Mesenteric fat pad (tissue), 1 donor: ENCODE measurements around the gene CHI3L1. TPM values are rescaled to one million over a fixed set of nuclear protein-coding genes. Genes with fewer than 3 reads are reported as not detected.

Experiments
- DNase-seq: peaks from one replicate; pipeline ENCODE4 v3.0.0-alpha.2; 2020; ENCODE audit warnings: low spot score
- total RNA-seq: library from RNA; stranded (reverse); fragmentation: NEBNext Ultra II Directional; extraction: Animal tissue kit (Norgen Biotek cat#: 25700); gene quantifications from one replicate; pipeline ENCODE4 v1.2.1, GENCODE V29; 2021
- donor health status: DM: yes; HTN: yes; CAD: no.

The CHI3L1 gene
- total RNA-seq, 1 donor from 2014 or later, result 346 TPM

DNA sequence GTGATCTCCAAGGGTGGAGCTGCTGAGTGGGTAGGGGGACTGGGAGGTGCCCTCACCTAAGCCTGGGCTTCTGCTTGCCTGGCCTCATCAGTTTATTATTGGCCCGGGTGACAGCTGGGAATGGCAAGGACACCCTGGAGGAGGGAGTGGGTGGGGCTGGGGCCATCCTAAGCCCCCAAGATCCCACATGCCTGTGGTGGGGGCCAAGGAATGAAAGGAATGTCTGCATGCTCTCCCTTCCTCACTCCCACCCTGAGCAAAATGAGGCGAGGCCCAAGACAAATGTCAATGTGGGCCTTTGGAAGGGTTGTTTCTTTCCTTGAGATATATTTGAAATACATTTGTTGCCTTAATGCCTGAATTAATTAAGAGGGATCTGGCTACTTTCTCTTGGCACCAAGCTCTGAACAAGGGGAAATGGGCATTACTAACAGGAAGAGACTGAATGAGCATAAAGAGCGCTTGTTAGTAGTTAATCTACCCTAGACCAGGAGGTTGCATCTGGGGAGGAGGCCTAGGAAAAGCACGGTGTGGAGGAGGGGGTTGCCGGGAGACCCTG is 19.7 kb upstream of the CHI3L1 start:
- no peak for DNase-seq

DNA sequence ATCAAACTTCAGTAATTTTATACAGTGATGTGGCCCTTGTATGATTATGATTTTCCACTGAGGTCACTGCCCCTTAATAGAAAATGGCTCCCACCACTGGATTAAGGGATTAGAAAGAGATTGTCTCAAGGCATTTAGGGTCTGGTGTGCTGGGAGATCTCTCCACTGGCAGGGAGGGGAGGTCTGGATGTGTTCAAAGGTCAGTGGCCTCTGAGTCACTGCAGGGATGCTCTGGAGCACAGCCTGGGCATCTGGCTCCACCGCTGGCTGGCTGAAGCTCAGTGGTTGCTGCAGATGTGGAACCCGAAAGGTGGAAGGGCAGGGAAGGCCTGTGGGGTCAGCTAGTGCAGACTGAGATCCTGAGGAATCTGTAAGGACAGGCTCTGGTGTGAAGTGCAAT is 18.3 kb upstream of the CHI3L1 start:
- DNase-seq, result peak; percentile 72

DNA sequence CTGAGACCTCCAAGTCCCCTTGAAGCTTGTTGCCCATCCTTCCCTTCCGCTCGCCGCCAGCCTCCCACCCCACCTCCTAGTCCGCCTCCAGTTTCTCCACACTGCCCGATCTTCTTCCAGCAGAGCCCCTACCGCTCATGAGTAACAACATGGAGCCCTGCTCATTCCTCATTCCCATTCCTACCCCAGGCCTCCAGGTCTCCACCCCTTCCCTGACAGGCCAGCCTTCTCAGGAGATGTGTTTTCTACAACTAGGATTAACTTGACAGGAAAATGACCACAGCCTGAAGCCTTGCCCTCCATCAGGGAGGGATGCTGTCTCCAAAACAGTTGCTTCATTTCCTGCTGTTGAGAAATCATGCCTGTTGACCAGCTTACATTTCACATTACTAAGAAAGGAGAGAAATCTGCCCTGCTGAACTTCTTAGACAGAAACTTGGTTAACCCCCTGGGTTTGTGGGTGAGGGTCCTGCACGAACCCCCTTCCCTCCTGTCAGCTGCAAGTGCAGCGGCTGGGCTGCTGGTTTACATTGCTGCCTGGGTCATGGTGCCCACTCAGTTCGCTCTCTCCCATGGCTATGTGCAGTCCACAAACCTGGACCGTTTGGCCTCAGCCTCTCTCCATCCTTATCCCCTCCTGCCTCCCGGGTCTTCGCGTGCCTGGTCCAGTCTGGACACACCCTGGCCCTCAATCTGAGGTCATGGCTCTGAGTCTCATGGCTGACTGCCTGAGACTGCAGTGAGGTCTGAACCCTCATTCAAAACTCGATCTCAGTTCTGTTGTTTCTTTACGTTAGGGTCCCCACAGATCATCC is 16.1 kb upstream of the CHI3L1 start:
- peak; percentile 84 for DNase-seq

DNA sequence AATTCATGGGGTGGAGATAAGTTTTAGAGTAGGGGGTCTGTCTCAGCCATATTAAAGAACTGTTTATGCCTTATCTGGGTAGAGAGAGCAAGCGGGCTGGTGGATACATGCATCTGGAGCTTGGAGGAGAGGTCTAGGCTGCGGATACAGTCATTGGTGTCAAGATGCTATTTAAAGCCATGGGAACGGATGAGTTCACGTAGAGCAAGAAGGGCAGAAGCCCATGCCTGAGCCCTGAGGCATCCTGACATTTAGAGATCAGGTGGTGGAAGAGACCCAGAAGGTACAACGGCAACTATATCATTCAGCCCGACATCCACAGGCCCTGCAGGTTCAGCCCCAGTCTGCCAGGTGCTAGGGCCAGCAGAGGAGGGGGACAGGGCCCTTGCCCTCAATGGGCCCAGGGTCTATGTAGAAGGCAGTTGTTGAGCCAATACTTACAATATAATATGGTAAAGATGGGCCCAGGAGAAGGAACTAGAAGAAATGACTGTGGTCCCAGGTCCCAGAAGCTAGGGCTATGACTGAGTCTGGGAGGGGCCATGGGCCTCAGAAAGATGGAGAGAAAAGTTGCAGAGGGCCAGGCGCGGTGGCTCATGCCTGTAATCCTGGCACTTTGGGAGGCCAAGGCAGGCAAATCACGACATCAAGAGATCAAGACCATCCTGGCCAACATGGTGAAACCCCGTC is 15.2 kb upstream of the CHI3L1 start:
- DNase-seq, result no peak

DNA sequence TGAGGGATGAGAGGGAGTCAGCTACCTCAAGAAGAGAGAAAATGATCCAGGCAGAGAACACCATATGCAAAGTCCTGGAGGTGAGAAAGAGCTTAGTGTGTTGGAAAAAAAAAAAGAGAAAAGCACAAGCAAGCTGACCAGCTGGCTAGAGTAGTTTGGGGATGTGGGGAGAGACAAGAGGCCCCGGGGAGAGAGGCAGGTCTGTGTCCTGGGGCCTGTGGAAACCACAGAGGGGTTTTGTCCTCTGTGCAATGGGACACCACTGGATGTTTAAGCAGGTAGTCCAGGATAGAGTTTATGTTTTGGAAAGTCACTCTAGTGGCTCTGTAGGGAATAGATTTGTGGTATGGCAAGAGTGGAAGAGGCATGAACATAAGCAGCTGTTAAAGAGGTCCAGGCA is 14.4 kb upstream of the CHI3L1 start:
- DNase-seq, result no peak

DNA sequence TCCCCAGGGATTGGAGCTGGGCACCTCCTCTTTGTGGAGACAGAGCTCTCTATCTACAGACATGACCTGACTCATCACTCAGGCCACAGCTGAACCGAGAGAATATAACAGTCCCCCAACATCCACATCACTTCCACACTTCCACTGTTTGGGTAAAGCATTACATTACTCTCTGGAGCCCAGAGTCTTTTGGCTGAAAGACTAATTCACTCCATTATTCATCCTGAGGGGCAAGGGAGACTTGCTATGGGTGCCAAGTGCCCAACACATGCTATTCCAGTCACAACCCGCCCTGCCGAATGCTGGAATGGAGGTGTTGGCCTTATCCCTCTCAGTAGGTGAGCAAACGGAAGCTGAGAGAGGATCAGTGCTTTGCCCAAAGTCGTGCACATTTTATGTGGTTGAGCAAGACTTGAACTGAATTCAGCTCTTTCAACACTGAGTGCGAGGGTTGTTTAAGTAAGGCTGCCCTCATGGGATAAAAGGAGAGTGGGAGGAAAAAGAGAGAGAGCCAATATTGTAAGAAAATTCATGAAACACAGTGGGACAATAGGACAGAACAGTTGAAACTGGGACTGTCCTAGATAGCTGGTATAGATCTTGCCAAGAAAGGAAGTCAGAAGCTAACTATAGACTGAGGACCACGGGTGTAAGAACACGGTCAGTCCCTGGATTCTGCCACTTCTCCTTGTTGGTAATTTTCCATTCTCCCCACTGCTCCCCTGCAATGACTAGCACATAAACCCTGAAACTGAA is 13.5 kb upstream of the CHI3L1 start:
- DNase-seq, result peak; percentile 62

DNA sequence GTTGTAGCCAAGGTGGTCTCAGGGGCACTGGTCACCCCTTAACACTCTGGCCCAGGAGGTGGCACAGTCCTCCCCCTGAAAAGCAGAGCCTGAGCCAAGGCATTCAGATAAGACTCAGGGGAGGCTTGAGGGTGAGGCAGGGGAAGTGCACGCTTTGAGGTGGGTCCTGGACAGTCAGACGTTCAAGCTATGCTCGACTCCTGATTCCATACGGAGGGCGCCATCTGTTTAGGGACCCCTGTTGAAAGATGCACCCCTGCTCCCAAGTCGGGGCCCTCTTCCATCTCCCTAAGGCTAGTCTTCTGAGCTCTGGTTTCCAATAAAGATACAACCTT is 12.9 kb upstream of the CHI3L1 start:
- no peak for DNase-seq

DNA sequence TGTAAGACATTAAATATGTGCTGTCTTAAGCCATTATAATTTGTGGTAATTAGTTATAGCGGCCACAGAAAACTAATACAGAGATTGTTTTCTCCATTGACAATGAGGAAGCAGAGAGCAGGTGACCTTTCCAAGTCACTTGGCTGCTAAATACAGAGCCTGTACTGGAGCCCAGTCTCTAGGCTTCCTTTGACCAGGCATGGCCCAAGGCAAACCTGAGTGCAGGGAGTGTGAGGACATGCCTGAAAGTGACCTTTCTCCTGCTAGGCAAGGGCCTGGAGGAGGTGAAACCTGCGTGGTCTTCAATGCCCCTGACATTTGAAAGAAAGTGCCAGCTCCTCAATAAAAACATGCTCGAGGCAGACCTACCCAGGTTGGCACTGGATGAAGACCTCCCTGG is 12.5 kb upstream of the CHI3L1 start:
- DNase-seq, result no peak

DNA sequence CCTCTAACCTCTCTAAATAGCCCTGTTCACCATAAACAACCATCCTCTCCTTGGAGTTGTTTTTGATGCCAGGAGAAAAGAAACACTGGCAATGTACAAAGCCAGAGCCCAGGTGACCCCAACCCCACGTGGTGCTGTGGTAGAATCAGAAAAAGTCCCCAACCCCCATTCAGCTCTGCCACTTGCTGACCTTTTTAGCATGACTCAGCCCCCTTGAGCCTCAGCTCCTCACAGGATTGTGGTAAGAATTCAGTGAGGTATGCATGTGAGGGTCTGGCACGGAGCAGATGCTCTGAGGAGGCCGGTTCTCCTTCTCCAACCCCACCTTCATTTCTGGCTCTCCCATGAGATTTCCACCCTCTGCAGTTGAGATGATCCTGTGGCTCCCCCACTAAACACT is 11.1 kb upstream of the CHI3L1 start:
- no peak for DNase-seq

DNA sequence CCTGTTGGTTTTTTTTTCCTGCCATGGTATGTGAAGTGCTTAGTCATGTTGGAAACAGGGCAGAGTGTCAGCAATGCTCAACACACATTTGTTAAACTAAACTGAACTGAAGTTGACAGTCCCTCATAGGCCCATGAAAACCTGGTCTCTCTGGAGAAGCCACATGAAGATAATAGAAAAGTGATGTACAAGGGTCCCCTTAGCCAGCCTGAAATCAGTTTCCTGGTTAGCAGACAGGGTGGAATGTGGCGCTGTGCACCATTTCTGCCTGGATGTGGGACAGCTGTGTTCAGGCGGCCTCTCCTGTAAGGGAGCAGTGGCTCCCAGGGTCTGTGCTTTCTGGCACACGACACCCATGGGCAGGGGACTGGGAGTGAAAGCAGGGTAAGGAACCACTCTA is 9.9 kb upstream of the CHI3L1 start:
- DNase-seq, result no peak

DNA sequence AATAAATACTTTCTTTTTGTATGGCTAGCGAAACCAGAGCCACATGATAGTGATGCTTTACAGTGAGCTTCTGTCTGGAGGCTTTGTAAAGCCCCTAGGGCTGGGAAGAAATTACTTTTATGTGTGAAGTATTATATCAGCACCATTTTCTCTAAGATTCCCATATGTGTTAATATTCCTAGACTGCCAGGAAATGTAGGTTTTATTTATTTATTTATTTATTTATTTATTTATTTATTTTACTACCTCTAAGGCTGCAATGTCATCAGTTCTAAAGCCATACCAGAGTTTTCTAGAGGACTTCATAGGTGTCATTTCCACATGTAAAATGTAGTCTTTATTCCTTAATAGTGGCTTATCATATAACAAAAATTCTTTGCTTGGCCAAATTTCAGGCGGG is 4.4 kb upstream of the CHI3L1 start:
- no peak for DNase-seq

DNA sequence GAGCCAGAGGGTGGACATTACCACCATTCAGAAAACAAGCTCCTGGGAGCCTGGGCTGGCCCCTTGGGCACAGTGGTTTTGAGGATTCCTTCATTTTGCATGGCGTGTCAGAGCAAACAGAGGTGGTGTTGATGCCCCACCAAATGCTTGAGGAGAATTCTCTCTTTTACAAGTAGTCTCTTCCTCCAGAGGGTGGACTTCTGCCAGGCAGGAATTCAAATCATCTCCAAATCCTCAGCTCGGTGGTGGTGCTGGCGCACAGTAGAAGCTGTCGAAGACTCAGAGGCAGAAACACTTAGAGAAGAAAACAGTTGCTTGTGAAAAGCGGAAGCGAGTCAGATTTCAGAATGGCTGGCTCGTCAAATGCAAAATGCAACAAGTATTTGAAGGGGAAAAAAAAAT is 3.4 kb upstream of the CHI3L1 start:
- no peak for DNase-seq

DNA sequence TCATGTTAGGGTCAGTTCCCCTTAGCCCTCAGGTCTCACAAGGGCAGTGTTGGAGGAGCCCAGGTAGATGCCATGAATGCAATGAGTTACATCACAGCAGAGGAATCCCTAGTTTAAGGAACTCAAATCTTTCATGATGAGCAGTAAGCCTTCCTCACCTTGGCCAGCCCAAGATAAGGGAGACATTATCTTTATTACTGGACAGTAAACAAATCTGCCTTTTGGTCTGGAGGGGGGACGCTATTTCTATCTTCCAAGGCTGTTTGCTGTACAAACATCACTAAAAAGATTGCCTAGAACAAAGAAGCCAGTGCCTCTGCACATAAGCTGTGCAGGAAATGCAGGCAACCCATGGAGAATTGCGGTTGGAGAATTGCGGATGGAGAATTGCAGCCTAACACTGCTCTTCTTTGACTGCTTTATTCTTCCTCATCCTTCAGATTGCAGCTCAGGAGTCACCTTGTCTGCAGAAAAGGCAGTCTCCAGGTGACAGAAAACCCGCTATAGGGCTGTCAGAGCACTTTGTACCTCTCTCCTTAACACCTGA is 2.3 kb upstream of the CHI3L1 start:
- no peak for DNase-seq

DNA sequence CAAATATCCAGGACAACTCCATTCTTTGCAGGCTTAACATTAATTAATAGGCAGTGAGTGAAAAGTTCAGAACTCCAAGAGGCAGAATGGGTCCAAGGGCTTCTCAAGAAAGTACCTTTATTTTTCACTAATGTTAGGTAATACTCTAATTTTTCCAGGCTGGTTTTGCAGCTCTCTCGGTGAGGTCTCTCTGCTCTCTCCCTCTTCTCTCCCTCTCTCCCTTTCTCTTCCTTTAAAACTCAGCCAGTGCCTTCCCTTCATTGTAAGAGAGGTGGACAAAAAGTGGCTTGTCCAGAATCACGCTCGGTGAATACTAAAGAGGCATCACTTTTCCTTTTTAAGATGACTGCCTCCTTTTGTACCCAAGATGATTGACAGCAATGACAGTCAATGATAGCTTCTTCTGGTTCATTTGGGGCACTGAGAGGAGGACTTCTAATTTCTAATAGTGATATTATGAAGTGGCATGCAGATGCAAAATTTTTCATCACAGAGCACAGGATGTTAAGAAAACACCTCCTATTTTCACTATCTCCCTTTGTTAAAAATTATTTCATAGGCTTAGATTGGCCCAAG is 1.3 kb upstream of the CHI3L1 start:
- DNase-seq, result no peak

DNA sequence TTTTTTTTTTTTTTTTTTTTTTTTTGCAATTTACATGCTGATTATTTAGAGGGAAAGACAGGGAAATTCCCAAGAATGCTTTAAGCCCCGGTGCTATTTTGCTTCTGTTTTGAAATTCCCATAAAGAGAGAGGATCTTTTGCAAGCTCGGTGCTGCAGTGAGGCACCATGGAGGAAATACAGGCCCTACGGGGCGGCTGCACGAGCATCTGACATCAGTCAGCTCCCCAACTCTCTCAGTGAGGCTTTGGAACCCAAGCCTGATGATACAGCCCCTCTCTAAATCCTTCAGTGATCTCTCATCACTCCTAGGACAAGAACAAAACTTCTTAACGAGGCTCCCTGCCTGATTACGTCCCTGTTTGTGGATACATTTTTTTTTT is 791 bp upstream of the CHI3L1 start:
- DNase-seq, result no peak

DNA sequence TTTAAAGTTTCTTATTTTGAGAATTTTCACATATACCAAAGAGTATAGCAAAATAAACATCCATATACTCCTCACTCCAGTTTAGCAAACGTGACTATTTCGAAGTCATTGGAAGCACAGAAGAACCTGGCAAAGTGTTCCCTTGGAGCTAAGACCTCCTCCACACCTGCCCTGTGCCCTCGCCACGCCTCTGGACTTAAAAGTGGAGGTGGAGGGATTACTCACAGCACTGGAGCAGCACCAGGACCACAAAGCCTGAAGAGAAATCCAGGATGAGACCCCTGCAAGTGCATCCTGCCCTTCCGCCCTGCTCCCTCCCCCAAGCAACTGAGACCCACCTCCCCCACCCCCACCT is 436 bp downstream of the CHI3L1 start:
- no peak for DNase-seq

DNA sequence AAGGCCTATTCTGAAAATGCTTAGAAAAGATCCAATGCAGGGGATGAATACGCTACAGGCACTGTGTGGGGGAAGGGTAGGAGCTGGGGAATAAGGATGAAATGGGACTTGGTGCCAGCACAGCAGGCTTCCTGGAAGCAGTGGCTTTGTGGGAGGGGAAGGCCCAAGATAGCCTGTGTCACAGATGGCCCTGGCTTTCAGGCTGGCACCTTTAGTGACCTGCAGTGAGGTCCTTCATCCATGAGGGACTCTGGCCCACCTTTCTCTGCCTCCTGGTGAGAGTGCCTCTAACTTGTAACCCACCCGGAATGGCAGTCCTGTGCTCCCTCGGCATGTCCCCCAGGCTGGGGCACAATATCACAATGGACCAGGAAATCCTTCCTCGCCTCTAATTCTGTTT is 919 bp downstream of the CHI3L1 start:
- DNase-seq, result peak; percentile 69

DNA sequence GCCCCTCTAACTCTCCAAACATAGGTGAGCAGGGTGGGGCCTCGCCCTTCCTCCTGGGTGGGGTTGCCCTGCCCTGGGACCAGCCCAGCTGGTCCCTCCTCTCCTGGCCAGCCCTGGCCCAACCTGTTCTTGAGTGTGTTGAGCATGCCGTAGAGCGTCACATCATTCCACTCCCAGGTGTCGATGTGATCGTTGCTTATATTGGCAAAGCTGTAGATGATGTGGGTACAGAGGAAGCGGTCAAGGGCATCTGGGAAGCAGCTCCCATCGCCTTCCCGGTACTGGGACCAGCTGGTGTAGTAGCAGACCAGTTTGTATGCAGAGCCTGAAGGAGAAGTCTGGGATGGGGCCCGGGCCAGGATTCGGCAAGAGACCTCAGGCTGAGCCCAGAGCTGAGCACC is 1.4 kb downstream of the CHI3L1 start:
- peak; percentile 81 for DNase-seq

DNA sequence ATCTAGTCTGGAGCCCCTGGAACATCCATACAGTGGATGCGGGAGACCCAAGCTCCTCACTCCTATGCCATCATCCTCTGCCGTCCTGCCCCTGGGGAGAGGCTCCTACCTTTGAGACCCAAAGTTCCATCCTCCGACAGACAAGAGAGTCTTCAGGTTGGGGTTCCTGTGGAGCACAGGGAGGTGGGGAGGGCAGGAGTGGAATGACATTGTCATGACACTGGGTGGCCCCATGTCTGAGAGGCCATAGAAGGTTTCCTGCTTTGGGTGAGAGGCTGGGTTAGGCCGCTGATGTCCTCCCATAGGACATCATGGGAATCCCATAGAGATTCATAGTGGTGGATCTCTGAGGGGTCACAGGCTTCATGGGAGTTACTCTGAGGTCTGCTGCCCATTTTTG is 2.0 kb downstream of the CHI3L1 start:
- no peak for DNase-seq

DNA sequence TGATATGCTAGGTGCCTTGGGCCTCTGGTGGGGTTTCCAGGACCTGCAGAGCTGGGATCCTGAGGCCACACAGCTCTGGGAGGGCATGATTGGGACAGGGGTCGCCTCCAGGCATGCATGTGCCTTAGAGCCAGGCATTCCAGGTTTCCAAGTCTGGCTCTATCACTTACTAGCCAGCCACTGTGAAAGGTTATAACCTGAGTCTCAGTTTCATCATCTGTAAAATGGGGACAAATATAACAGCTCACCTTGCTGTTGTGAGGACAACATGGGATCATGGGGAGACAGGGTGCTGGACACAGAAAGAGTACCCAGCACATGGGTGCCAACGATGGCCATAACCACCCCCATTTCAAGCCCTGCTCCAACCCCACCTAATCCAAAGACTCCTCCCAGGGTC is 2.7 kb downstream of the CHI3L1 start:
- no peak for DNase-seq

DNA sequence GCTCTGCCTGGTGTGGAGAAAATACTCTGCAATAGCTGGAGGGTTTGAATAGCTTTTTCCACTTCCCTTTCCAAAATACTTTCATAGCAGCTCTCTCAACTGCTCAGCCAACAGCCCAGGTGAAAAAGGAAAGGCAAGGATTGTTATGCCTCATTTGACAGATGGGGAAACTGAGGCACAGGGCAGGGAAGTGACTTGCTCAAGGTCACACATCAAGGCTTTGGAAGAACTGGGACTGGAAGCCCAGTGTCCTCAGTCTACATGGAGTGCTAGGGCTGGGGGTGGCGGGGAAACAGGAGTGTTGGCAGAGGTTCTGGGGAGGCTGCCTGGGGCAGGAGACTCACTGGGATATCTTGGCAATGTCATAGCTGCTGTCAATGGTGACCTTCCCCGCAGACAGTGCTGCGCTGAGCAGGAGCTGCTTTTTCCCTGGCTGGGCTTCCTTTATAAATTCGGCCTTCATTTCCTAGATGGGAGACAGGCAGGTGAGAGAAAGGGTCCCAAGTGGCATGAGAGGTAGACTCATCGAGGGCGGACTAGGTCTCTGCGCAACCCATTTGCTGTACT is 4.0 kb downstream of the CHI3L1 start:
- no peak for DNase-seq
